Measurements from ENCODE around the gene PLCD3.

GRCh38 chr17:45101546-45101882 lies 30.8 kb downstream of the PLCD3 start:
- TF ChIP-seq POLR2A (IDR thresholded peaks at IDR 0.05) (no peak), CTCF (IDR thresholded peaks at IDR 0.05 in 4 of 5, conservative IDR thresholded peaks at IDR 0.05 in 1 of 5) (no peak)

All from gastrocnemius medialis (tissue), 4 donors.